GM12891 (cell line): ENCODE data around the gene SAMD4B.

Source experiments
- POLR2A ChIP-seq: IDR thresholded peaks from 2 replicates; pipeline ENCODE4 v1.6.1; 2011; ENCODE audit warnings: low read depth, low read length, control low read depth
- POLR2AphosphoS5 ChIP-seq: IDR thresholded peaks from 2 replicates; pipeline ENCODE4 v1.6.1; 2011; ENCODE audit warnings: low read depth, low read length, control low read depth
- POU2F2 ChIP-seq: IDR thresholded peaks from 2 replicates; pipeline ENCODE4 v1.6.1; 2011; ENCODE audit warnings: low read depth, mild to moderate bottlenecking, control low read depth, low read length, moderate library complexity
- SPI1 ChIP-seq: IDR thresholded peaks from 2 replicates; pipeline ENCODE4 v1.6.1; 2011; ENCODE audit warnings: low read depth, low read length, control low read depth
- TAF1 ChIP-seq: IDR thresholded peaks from 2 replicates; pipeline ENCODE4 v1.6.1; 2011; ENCODE audit warnings: low read depth, low read length, control low read depth

GRCh38 chr19:39417463-39418181 lies 75.4 kb downstream of the SAMD4B start:
- TF ChIP-seq POLR2A (no peak), SPI1 (no peak), POLR2AphosphoS5 (no peak), POU2F2 (no peak), TAF1 (no peak)
